Sigmoid colon (tissue), 7 donors: ENCODE data around the gene SMOC2. TPM values are rescaled to one million over a fixed set of nuclear protein-coding genes. Genes with fewer than 3 reads are reported as not detected.

Experiments
- DNase-seq: peaks from one replicate; pipeline ENCODE4 v3.0.0-alpha.2; 2019
- H3K27ac ChIP-seq, 4 donors: fragments of 200-600 bp; sonication (generic); one replicate each; pipeline ENCODE4 v1.5.1; 2016 to 2019; ENCODE audit warnings: mild to moderate bottlenecking in 1 of 4
- H3K27me3 ChIP-seq, 3 donors: fragments of 200-600 bp; sonication (generic); one replicate each; pipeline ENCODE4 v1.5.1; 2019; ENCODE audit warnings: mild to moderate bottlenecking in 1 of 3
- H3K36me3 ChIP-seq, 4 donors: fragments of 200-600 bp; sonication (generic); one replicate each; pipeline ENCODE4 v1.5.1; 2016 to 2019
- H3K4me1 ChIP-seq, 4 donors: fragments of 200-600 bp; sonication (generic); one replicate each; pipeline ENCODE4 v1.5.1; 2017 to 2019
- H3K4me3 ChIP-seq, 4 donors: fragments of 200-600 bp; sonication (generic); one replicate each; pipeline ENCODE4 v1.5.1; 2017 to 2019; ENCODE audit warnings: mild to moderate bottlenecking in 2 of 4, moderate library complexity in 1 of 4
- H3K9me3 ChIP-seq, 4 donors: fragments of 200-600 bp in 3 of 4; sonication (generic) in 3 of 4; one replicate each; pipeline versions ENCODE4 v1.5.1 to v1.6.1; 2013 to 2019
- EP300 ChIP-seq, 4 donors: sonication (generic); formaldehyde crosslinking; IDR thresholded peaks; one replicate each; pipeline ENCODE4 v1.6.1; 2017; ENCODE audit warnings: antibody characterized with exemption in 4 of 4
- POLR2A ChIP-seq, 2 donors: fragments of 450-650 bp; IDR thresholded peaks; one replicate each; pipeline ENCODE4 v1.6.1; 2016; ENCODE audit warnings: antibody characterized with exemption in 2 of 2, mild to moderate bottlenecking in 2 of 2, moderate library complexity in 2 of 2
- POLR2AphosphoS5 ChIP-seq, 4 donors: sonication (generic); formaldehyde crosslinking; IDR thresholded peaks; one replicate each; pipeline ENCODE4 v1.6.1; 2017; ENCODE audit warnings: antibody characterized with exemption in 4 of 4
- WGBS, 2 donors: extraction: QIAGEN DNeasy Blood & Tissue Kit; methylation state at CpG; one replicate each; pipeline ENCODE4 v1.1.7; 2013; 5-methylcytosine and 5-hydroxymethylcytosine counted together
- intact Hi-C: fragments of 100-400 bp; cut with DNase I; formaldehyde crosslinking; loops from one replicate; pipeline ENCODE4 v1.15.1; 2023
- polyA plus RNA-seq, 3 donors: library from polyadenylated mRNA; stranded (reverse); fragments of 200-250 nt; gene quantifications; one replicate each; pipeline ENCODE4 v1.2.3, GENCODE V29; 2013
- total RNA-seq, 4 donors: library from RNA; depleted of rRNA; stranded (reverse); fragments of >200 nt; gene quantifications; one replicate each; pipeline ENCODE4 v1.1.0, GENCODE V29; 2016
- TF ChIP-seq, protein P1 (sequence below), 4 experiments: fragments of 450-650 bp in 3 of 4; fragments of 200-600 bp in 1 of 4; IDR thresholded peaks; one replicate each; pipeline ENCODE4 v1.5.1; 2016 to 2019; ENCODE audit warnings: antibody characterized with exemption in 4 of 4, mild to moderate bottlenecking in 3 of 4, moderate library complexity in 2 of 4
- donor health status: healthy with polysubstance abuse.
- donor health status: Bipolar disorder and iron deficiency.
- donor health status: healthy.

Gene SMOC2
- total and polyA plus RNA-seq, 7 donors, result 4.2 to 130 (median 33.5) TPM

GRCh38 chr6:168584249-168584648 is 143.3 kb downstream of the SMOC2 start:
- peak overlapping the region in 3 of 4 donors; percentile 55 to 73 (median 66) for H3K27ac ChIP-seq
- no peak for DNase-seq
- no peaks in the 10 kb centered on the region for H3K27me3 ChIP-seq
- no peaks in the 10 kb centered on the region for H3K36me3 ChIP-seq
- WGBS, 2 donors, result 76 to 81% methylated on average over 6 of the region's 6 CpGs
- H3K4me3 ChIP-seq, result no peak overlapping the region
- H3K4me1 ChIP-seq, result peaks cover 0 to 31% (median 25%) of the 10 kb centered on the region in 4 donors
- TF ChIP-seq, protein P1, sequence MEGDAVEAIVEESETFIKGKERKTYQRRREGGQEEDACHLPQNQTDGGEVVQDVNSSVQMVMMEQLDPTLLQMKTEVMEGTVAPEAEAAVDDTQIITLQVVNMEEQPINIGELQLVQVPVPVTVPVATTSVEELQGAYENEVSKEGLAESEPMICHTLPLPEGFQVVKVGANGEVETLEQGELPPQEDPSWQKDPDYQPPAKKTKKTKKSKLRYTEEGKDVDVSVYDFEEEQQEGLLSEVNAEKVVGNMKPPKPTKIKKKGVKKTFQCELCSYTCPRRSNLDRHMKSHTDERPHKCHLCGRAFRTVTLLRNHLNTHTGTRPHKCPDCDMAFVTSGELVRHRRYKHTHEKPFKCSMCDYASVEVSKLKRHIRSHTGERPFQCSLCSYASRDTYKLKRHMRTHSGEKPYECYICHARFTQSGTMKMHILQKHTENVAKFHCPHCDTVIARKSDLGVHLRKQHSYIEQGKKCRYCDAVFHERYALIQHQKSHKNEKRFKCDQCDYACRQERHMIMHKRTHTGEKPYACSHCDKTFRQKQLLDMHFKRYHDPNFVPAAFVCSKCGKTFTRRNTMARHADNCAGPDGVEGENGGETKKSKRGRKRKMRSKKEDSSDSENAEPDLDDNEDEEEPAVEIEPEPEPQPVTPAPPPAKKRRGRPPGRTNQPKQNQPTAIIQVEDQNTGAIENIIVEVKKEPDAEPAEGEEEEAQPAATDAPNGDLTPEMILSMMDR (IDR thresholded peaks at IDR 0.05), result no peak
- no peak for TF ChIP-seq EP300 (IDR thresholded peaks at IDR 0.05)
- peak in 1 of 4 donors; percentile 30 for TF ChIP-seq POLR2AphosphoS5 (IDR thresholded peaks at IDR 0.05)
- intact Hi-C loops, result no loop called here
- H3K9me3 ChIP-seq, result no peaks in the 10 kb centered on the region

GRCh38 chr6:168584671-168585070 is 143.7 kb downstream of the SMOC2 start:
- TF ChIP-seq POLR2A (IDR thresholded peaks at IDR 0.05) (no peak), EP300 (IDR thresholded peaks at IDR 0.05) (no peak), POLR2AphosphoS5 (IDR thresholded peaks at IDR 0.05) (no peak)
- TF ChIP-seq, protein P1 (IDR thresholded peaks at IDR 0.05), result no peak
- Histone ChIP-seq H3K36me3 (no peaks in the 10 kb centered on the region), H3K27ac (peak overlapping the region in 3 of 4 donors; percentile 55 to 73 (median 66)), H3K9me3 (no peaks in the 10 kb centered on the region), H3K4me3 (no peak overlapping the region), H3K4me1 (peaks cover 0 to 27% (median 21%) of the 10 kb centered on the region in 4 donors), H3K27me3 (no peaks in the 10 kb centered on the region)
- 70 to 78% methylated on average over 5 of the region's 5 CpGs for WGBS, 2 donors
- peak; percentile 44 for DNase-seq
- intact Hi-C loops, result no loop called here

DNA sequence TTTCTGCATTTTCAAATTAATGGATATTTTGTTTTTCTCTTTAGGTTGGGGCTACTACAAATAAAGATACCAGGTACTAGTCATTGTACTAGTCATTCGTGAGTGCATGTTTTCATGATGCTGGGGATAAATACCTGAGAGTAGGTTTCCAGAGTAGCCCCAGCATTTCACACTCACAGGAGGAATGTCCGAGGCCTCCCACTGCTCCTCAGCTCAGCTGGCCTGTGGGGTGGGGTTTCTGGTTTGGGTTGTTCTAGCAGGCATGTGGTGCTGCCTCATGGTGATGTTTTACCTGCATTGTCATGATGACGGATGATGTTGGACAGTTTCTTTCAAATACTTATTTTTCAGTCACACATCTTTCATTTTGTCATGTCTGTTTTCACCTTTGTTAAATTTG is 144.5 kb downstream of the SMOC2 start:
- H3K27ac ChIP-seq, result no peak overlapping the region
- intact Hi-C loops, result no loop called here
- no peaks in the 10 kb centered on the region for H3K9me3 ChIP-seq
- H3K4me1 ChIP-seq, result peaks cover 0 to 25% (median 22%) of the 10 kb centered on the region in 4 donors
- DNase-seq, result no peak
- 80 to 91% methylated on average over 3 of the region's 3 CpGs for WGBS, 2 donors
- TF ChIP-seq POLR2AphosphoS5 (IDR thresholded peaks at IDR 0.05), result no peak
- TF ChIP-seq, protein P1 (IDR thresholded peaks at IDR 0.05), result no peak
- TF ChIP-seq EP300 (IDR thresholded peaks at IDR 0.05), result no peak
- no peak for TF ChIP-seq POLR2A (IDR thresholded peaks at IDR 0.05)
- no peaks in the 10 kb centered on the region for H3K27me3 ChIP-seq
- H3K36me3 ChIP-seq, result no peaks in the 10 kb centered on the region
- H3K4me3 ChIP-seq, result no peak overlapping the region

DNA sequence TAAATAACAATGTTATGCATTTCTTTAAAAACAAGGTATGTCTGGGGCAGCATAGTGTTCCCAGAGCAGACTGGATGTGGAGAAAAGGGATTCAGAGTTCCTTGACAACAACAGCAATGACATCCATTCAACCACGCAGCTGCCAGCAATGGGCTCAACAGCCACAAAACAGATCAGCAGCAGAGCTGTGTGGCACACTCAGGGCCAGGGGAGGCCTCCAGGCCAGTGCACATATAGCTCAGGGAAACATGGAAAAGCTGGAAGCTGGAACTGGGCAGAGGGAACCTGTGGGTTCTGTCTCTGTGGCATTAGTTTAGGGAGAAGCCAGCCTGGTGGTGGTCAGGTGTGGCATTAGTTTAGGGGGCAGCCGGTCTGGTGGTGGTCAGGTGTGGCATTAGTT is 148.3 kb downstream of the SMOC2 start:
- Histone ChIP-seq H3K4me1 (peaks cover 0 to 18% (median 12%) of the 10 kb centered on the region in 4 donors), H3K4me3 (no peak overlapping the region), H3K27ac (no peak overlapping the region), H3K9me3 (no peaks in the 10 kb centered on the region), H3K27me3 (no peaks in the 10 kb centered on the region), H3K36me3 (no peaks in the 10 kb centered on the region)
- intact Hi-C loops, result no loop called here
- WGBS, 2 donors, result 89 to 91% methylated on average over 2 of the region's 2 CpGs
- DNase-seq, result no peak
- no peak for TF ChIP-seq EP300 (IDR thresholded peaks at IDR 0.05)
- TF ChIP-seq POLR2A (IDR thresholded peaks at IDR 0.05), result no peak
- TF ChIP-seq POLR2AphosphoS5 (IDR thresholded peaks at IDR 0.05), result no peak
- TF ChIP-seq, protein P1 (IDR thresholded peaks at IDR 0.05), result no peak

DNA sequence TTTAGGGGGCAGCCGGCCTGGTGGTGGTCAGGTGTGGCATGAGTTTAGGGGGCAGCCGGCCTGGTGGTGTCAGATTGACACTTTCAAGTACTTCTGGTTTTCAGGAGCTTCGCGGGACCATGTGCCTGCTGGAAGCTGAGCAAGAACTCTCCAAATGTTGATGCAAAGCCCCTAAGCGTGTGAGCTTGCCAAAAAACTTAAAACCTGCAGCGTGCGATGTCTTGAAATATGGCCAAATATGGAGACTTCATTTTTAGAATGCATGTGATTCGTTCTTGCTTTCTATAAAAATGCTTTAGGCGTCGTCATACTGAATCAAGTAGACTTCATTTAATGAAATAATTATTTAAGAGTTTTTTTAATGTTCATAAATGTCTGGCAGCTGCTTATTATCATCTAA is 149.4 kb downstream of the SMOC2 start:
- no peak for DNase-seq

More for the DNA sequence above, 149.4 kb downstream of the SMOC2 start:
- intact Hi-C loops, result no loop called here
- H3K9me3 ChIP-seq, result no peaks in the 10 kb centered on the region
- WGBS, 2 donors, result 82 to 90% methylated on average over 10 of the region's 10 CpGs
- H3K27me3 ChIP-seq, result no peaks in the 10 kb centered on the region
- peaks cover 0 to 8% (median 2%) of the 10 kb centered on the region in 4 donors for H3K4me1 ChIP-seq
- H3K27ac ChIP-seq, result no peak overlapping the region
- TF ChIP-seq POLR2A (IDR thresholded peaks at IDR 0.05) (no peak), POLR2AphosphoS5 (IDR thresholded peaks at IDR 0.05) (no peak), EP300 (IDR thresholded peaks at IDR 0.05) (no peak)
- TF ChIP-seq, protein P1 (IDR thresholded peaks at IDR 0.05), result no peak
- no peak overlapping the region for H3K4me3 ChIP-seq
- no peaks in the 10 kb centered on the region for H3K36me3 ChIP-seq
